C4-2B (cell line): ENCODE measurements around the gene IGFL2.
"Not testable (repeated sequence)": the region's sequence is repeated elsewhere in the genome, so short reads cannot be mapped to it uniquely, and the experiment has no call there.

Experiments used
- ZFX ChIP-seq: fragments of 450-650 bp; IDR thresholded peaks from 2 replicates; pipeline ENCODE4 v1.6.1; 2017
- TF ChIP-seq, protein P1 (sequence below): fragments of 450-650 bp; conservative IDR thresholded peaks from 2 replicates; pipeline ENCODE4 v1.5.1; 2017; ENCODE audit warnings: mild to moderate bottlenecking

DNA sequence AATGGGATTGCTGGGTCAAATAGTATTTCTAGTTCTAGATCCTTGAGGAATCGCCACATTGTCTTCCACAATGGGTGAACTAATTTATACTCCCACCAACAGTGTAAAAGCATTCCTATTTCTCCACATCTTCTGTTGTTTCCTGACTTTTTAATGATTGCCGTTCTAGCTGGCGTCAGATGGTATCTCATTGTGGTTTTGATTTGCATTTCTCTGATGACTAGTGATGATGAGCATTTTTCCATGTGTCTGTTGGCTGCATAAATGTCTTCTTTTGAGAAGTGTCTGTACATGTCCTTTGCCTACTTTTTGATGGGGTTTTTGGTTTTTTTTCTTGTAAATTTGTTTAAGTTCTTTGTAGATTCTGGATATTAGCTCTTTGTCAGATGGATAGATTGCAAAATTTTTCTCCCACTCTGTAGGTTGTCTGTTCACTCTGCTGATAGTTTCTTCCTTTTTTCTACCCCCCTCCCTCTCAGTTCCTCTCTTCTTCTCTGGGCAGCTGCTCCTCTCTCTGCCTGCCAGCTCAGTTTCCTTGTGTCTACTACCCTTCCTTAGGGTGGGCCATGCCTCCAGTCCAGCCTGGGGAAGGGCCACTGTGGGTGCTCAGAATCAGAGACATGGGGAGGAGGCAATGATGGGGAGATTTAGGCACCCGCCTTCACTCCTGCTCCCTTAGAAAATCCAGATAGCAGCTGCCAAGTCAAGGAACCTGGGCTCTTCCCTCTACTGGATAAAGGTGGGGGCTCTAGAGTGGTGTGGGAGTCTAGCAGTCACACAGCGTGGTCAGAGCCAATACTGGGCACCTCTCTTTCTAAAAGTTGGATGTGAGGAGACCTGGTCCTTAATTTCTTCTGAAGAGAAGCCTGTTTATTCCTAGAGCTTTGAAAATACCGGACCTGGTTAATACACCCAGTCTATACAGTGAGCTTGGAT, 37.0 kb downstream of the IGFL2 start:
- TF ChIP-seq, protein P1, sequence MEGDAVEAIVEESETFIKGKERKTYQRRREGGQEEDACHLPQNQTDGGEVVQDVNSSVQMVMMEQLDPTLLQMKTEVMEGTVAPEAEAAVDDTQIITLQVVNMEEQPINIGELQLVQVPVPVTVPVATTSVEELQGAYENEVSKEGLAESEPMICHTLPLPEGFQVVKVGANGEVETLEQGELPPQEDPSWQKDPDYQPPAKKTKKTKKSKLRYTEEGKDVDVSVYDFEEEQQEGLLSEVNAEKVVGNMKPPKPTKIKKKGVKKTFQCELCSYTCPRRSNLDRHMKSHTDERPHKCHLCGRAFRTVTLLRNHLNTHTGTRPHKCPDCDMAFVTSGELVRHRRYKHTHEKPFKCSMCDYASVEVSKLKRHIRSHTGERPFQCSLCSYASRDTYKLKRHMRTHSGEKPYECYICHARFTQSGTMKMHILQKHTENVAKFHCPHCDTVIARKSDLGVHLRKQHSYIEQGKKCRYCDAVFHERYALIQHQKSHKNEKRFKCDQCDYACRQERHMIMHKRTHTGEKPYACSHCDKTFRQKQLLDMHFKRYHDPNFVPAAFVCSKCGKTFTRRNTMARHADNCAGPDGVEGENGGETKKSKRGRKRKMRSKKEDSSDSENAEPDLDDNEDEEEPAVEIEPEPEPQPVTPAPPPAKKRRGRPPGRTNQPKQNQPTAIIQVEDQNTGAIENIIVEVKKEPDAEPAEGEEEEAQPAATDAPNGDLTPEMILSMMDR, result not testable (repeated sequence)
- not testable (repeated sequence) for TF ChIP-seq ZFX
